ENCODE measurements around the gene PSMA3. TPM values are rescaled to one million over a fixed set of nuclear protein-coding genes. Genes with fewer than 3 reads are reported as not detected.
A peak's percentile ranks its signal among the peaks of the same experiment; 100 is the strongest.

PSMA3 gene
- 474 and 479 TPM in 2 replicates for total RNA-seq

- Mint-ChIP-seq H3K36me3 (ENCODE audit: low read depth) (peaks cover 25% of the 10 kb centered on the region), H3K27me3 (no peaks in the 10 kb centered on the region), H3K4me3 (peak within 1 kb of the TSS; percentile 93), H3K4me1 (peaks cover 40% of the 10 kb centered on the region), H3K9me3 (no peaks in the 10 kb centered on the region), H3K27ac (peak within 1 kb of the TSS; percentile 99)
- peak; percentile 99 for DNase-seq
- intact Hi-C loops (cut with micrococcal nuclease): loop anchor here (1.0 to 5.0 kb wide), 5 partner anchors 36 to 852 kb away; partner anchors contain the start of genes ARID4A, KIAA0586, NAA30 and TIMM9
Observed at GRCh38 chr14:58244556-58245387, at the start of gene PSMA3. TSS of gene PSMA3 (plus strand) at chr14:58244843. CDS start at chr14:58244921, 78 bp downstream.

GRCh38 chr14:58196198-58196597 is 48.4 kb upstream of the PSMA3 start:
- H3K4me3 Mint-ChIP-seq: no peak overlapping the region
- peaks cover 14% of the 10 kb centered on the region for H3K4me1 Mint-ChIP-seq
- no peaks in the 10 kb centered on the region for H3K9me3 Mint-ChIP-seq
- H3K27ac Mint-ChIP-seq: no peak overlapping the region
- peaks cover 10% of the 10 kb centered on the region for H3K27me3 Mint-ChIP-seq
- intact Hi-C loops (cut with micrococcal nuclease): no loop called here
- H3K36me3 Mint-ChIP-seq (ENCODE audit: low read depth): no peaks in the 10 kb centered on the region
- DNase-seq: no peak

GRCh38 chr14:58198086-58198485 is 46.6 kb upstream of the PSMA3 start:
- intact Hi-C loops (cut with micrococcal nuclease): loop anchor here (2.0 kb wide), 1 partner anchor 229 kb away; the partner anchor contains the start of genes KIAA0586 and TIMM9
- peaks cover 4% of the 10 kb centered on the region for H3K27me3 Mint-ChIP-seq
- H3K27ac Mint-ChIP-seq: no peak overlapping the region
- no peaks in the 10 kb centered on the region for H3K9me3 Mint-ChIP-seq
- no peaks in the 10 kb centered on the region for H3K36me3 Mint-ChIP-seq (ENCODE audit: low read depth)
- no peak overlapping the region for H3K4me3 Mint-ChIP-seq
- H3K4me1 Mint-ChIP-seq: peaks cover 17% of the 10 kb centered on the region
- DNase-seq: no peak

- peaks cover 4% of the 10 kb centered on the region for H3K27me3 Mint-ChIP-seq
- H3K4me1 Mint-ChIP-seq: peaks cover 17% of the 10 kb centered on the region
- DNase-seq: peak; percentile 96
- H3K27ac Mint-ChIP-seq: peak within 1 kb of the TSS; percentile 94
- intact Hi-C loops (cut with micrococcal nuclease): loop anchor here (1.0 to 2.0 kb wide), 4 partner anchors 39 to 227 kb away; partner anchors contain the start of genes ARID4A, KIAA0586, PSMA3 and TIMM9
- H3K4me3 Mint-ChIP-seq: peak within 1 kb of the TSS; percentile 95
- peaks cover 10% of the 10 kb centered on the region for H3K36me3 Mint-ChIP-seq (ENCODE audit: low read depth)
- H3K9me3 Mint-ChIP-seq: no peaks in the 10 kb centered on the region
Observed at GRCh38 chr14:58199726-58200479, 44.7 kb upstream of the PSMA3 start, which contains the start of gene ACTR10. TSS of gene ACTR10 (plus strand) at chr14:58200149. CDS start at chr14:58200218, 69 bp downstream.

- no peak for DNase-seq
- H3K36me3 Mint-ChIP-seq (ENCODE audit: low read depth): peaks cover 10% of the 10 kb centered on the region
- peak overlapping the region; percentile 94 for H3K27ac Mint-ChIP-seq
- peak overlapping the region; percentile 95 for H3K4me3 Mint-ChIP-seq
- H3K27me3 Mint-ChIP-seq: peaks cover 4% of the 10 kb centered on the region
- intact Hi-C loops (cut with micrococcal nuclease): loop anchor here (1.0 kb wide), 2 partner anchors 39 to 98 kb away; partner anchors contain the start of gene ARID4A
- peaks cover 17% of the 10 kb centered on the region for H3K4me1 Mint-ChIP-seq
- H3K9me3 Mint-ChIP-seq: no peaks in the 10 kb centered on the region
Observed at GRCh38 chr14:58200480-58200841, 44.2 kb upstream of the PSMA3 start.

GRCh38 chr14:58200846-58201245 is 43.8 kb upstream of the PSMA3 start:
- peaks cover 2% of the 10 kb centered on the region for H3K27me3 Mint-ChIP-seq

GRCh38 chr14:58213176-58213575 is 31.5 kb upstream of the PSMA3 start:
- Mint-ChIP-seq H3K9me3 (no peaks in the 10 kb centered on the region), H3K27ac (no peak overlapping the region), H3K27me3 (no peaks in the 10 kb centered on the region), H3K36me3 (ENCODE audit: low read depth) (peaks cover 31% of the 10 kb centered on the region), H3K4me1 (peaks cover 3% of the 10 kb centered on the region), H3K4me3 (no peak overlapping the region)
- intact Hi-C loops (cut with micrococcal nuclease): no loop called here
- DNase-seq: no peak

More at GRCh38 chr14:58200846-58201245, 43.8 kb upstream of the PSMA3 start:
- Mint-ChIP-seq H3K9me3 (no peaks in the 10 kb centered on the region), H3K36me3 (ENCODE audit: low read depth) (peaks cover 10% of the 10 kb centered on the region), H3K4me3 (peak overlapping the region; percentile 95), H3K4me1 (peaks cover 17% of the 10 kb centered on the region), H3K27ac (peak overlapping the region; percentile 94)
- no peak for DNase-seq
- intact Hi-C loops (cut with micrococcal nuclease): loop anchor here (1.0 kb wide), 2 partner anchors 38 to 97 kb away; partner anchors contain the start of gene ARID4A

- Mint-ChIP-seq H3K4me1 (peaks cover 3% of the 10 kb centered on the region), H3K9me3 (no peaks in the 10 kb centered on the region), H3K4me3 (no peak overlapping the region), H3K27ac (peak overlapping the region; percentile 39), H3K27me3 (no peaks in the 10 kb centered on the region), H3K36me3 (ENCODE audit: low read depth) (peaks cover 23% of the 10 kb centered on the region)
- no peak for DNase-seq
- intact Hi-C loops (cut with micrococcal nuclease): no loop called here
Observed at GRCh38 chr14:58215191-58215914, 29.3 kb upstream of the PSMA3 start.

GRCh38 chr14:58216544-58216943 is 28.1 kb upstream of the PSMA3 start:
- no peak for DNase-seq
- Mint-ChIP-seq H3K4me3 (no peak overlapping the region), H3K9me3 (no peaks in the 10 kb centered on the region), H3K4me1 (peaks cover 3% of the 10 kb centered on the region), H3K27me3 (no peaks in the 10 kb centered on the region), H3K27ac (no peak overlapping the region), H3K36me3 (ENCODE audit: low read depth) (peaks cover 26% of the 10 kb centered on the region)
- intact Hi-C loops (cut with micrococcal nuclease): no loop called here

DNA sequence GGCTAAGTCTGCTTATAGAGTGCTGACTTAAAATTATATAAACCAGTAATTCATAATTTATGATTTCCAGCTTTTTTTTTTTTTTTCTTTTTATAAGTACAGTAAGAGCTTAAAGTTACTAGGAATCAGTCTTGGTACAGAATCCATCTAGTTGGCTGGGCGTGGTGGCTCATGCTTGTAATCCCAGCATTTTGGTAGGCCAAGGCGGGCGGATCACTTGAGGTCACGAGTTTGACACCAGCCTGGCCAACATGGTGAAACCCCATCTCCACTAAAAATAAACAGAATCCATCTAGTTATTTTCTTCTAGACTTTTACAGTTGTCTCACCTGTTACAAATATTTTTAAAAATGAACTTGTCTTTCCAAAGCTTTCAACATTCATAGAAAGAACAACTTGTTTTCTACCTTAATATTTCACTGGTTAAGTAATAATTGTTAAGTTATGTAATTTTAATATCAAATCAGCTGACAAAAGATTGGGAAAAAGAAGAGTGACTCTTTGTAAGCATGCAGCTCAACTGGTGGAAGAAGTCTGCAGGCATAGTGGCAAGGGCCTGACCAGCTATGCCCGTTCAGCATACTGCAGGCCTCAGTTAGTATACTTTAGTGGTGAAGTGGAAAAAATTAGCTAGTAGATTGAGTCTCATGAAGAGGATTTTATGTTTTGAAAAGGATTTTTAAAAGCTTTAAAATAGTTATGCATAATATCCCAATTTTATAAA is 17.4 kb upstream of the PSMA3 start:
- Mint-ChIP-seq H3K36me3 (ENCODE audit: low read depth) (peaks cover 17% of the 10 kb centered on the region), H3K4me1 (no peaks in the 10 kb centered on the region), H3K4me3 (no peak overlapping the region), H3K27ac (no peak overlapping the region), H3K9me3 (no peaks in the 10 kb centered on the region), H3K27me3 (no peaks in the 10 kb centered on the region)
- DNase-seq: no peak
- intact Hi-C loops (cut with micrococcal nuclease): no loop called here

GRCh38 chr14:58238252-58239243 is 6.1 kb upstream of the PSMA3 start:
- peaks cover 18% of the 10 kb centered on the region for H3K4me1 Mint-ChIP-seq
- DNase-seq: peak; percentile 52
- H3K9me3 Mint-ChIP-seq: no peaks in the 10 kb centered on the region
- no peak overlapping the region for H3K27ac Mint-ChIP-seq
- no peaks in the 10 kb centered on the region for H3K27me3 Mint-ChIP-seq
- intact Hi-C loops (cut with micrococcal nuclease): loop anchor here (1.0 kb wide), 1 partner anchor 38 kb away; the partner anchor contains the start of gene ACTR10
- no peak overlapping the region for H3K4me3 Mint-ChIP-seq
- H3K36me3 Mint-ChIP-seq (ENCODE audit: low read depth): peaks cover 1% of the 10 kb centered on the region
